Measurements from ENCODE around the gene KCNQ2.
"Not testable (repeated sequence)": the region's sequence is repeated elsewhere in the genome, so short reads cannot be mapped to it uniquely, and the experiment has no call there.

The KCNQ2 gene

DNA sequence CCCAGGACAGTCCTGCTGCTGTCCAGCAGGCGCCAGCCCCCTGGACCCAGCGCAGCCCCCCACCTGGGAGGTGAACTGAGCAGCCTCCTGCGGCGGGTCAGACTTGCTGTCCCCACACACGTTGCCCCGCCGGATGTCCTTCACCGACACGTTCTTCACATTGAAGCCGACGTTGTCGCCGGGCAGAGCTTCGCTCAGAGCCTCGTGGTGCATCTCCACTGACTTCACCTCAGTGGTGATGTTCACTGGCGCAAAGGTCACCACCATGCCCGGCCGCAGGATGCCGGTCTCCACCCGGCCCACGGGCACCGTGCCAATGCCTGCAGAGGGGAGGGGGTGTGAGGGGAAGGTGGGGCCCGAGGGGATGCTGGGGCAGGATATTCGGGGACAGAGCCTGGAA is 18.0 kb upstream of the KCNQ2 start:
- no peak for DNase-seq (ENCODE audit: low spot score)

- DNase-seq (ENCODE audit: low spot score), result no peak
These were observed 16.1 kb upstream of the KCNQ2 start for GRCh38 chr20:63488315-63489251.

- no peak for DNase-seq (ENCODE audit: low spot score)
These were observed 15.4 kb upstream of the KCNQ2 start for GRCh38 chr20:63487781-63488241.

DNA sequence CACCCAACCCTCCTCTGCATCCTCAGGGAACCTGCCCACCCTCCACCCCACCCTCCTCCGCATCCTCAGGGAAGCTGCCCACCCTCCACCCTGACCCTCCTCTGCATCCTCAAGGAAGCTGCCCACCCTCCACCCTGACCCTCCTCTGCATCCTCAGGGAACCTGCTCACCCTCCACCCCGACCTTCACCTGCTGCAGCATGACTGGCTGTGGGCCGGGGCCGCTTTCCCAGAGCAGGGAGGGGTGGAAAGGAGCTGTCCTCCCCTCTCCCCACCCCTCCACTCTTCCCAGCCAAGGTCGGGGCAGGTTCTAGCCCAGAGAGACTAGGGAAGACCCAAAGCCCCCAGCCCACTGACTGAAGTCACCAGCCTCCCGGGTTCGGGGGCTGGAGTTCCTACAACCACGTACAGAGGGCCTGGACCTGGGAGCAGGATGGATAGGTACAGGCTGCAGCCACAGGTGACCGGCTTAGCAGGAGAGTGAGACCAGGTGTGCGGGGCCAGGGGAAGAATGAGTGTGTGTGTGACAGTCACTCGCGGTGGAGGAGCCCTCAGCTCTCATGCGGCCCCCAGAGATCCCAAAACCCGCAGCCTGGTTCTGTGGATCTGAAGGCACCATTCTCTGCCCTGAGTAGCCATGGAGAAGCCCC is 14.8 kb upstream of the KCNQ2 start:
- DNase-seq (ENCODE audit: low spot score), result no peak

GRCh38 chr20:63486300-63486855 is 13.9 kb upstream of the KCNQ2 start:
- no peak for DNase-seq (ENCODE audit: low spot score)

GRCh38 chr20:63484651-63485403 is 12.4 kb upstream of the KCNQ2 start:
- no peak for DNase-seq (ENCODE audit: low spot score)

DNA sequence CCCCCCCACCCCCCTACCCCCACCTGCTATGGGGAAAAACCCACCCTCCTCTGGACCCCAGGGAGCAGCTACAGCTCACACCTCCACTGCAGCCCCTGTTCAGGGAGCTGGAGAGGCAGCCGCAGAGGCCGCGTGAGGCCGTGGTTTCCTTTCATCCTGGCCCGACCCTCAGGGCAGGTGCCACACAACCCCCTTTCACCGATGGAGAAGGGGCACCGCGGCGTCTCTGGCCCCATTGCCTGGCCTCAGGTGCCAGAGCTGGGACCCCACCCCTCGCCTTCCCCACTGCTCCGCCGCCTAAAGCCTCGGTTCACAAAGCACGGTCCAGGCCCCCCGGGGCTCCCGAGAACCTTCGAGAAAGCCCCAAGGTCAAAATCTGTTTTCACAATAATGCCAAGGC is 11.8 kb upstream of the KCNQ2 start:
- no peak for DNase-seq (ENCODE audit: low spot score)

DNA sequence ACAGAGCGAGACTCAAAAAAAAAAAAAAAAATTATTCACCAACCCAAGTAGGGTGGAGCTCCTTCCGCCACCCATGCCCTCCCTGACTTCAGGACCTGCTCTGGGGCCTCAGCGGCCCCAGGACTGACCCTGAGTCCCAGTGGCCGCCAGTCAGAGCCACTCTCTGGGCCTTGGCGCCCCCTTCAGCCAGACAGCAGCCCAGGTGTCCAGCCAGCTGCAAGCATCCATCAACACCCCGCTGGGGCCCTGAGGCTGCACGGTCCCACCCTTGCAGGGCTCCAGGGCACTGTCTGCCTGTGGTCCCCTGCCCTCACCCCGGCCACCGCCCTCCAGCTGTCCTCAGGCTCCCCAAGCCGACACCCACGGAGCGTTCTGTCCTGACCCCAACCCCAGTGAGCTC is 11.4 kb upstream of the KCNQ2 start:
- DNase-seq (ENCODE audit: low spot score), result no peak

DNA sequence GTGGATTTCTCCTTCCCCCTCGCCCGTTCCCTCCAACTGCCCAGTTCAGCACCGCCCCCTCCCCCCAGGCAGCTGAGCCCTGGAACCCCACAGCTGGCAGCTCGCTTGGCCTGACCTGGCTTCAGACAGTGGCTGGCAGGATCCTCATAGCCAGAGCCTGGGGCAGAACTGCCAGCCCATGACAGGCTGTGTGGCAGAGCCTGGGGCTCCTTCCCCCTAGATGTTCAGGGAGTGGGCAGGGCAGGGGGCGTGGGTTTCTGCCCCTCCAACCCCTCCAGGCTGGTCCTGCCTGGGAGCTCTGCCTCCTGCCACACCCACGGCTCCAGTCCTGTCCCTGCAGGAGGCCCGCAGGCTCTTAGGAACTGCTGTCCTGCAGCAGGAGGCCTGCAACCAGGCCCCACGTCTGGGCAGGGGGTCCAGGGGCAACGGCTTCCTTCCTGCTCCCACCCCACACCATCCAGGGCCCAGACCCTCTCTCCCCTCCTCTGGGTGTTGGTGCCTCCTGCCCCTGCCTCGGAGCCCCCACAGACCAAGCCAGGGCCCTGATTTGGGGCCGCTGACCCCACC is 9.6 kb upstream of the KCNQ2 start:
- DNase-seq (ENCODE audit: low spot score), result no peak

GRCh38 chr20:63481503-63481902 is 9.0 kb upstream of the KCNQ2 start:
- DNase-seq (ENCODE audit: low spot score), result no peak

GRCh38 chr20:63479695-63480419 is 7.4 kb upstream of the KCNQ2 start:
- DNase-seq (ENCODE audit: low spot score), result not testable (repeated sequence)

DNA sequence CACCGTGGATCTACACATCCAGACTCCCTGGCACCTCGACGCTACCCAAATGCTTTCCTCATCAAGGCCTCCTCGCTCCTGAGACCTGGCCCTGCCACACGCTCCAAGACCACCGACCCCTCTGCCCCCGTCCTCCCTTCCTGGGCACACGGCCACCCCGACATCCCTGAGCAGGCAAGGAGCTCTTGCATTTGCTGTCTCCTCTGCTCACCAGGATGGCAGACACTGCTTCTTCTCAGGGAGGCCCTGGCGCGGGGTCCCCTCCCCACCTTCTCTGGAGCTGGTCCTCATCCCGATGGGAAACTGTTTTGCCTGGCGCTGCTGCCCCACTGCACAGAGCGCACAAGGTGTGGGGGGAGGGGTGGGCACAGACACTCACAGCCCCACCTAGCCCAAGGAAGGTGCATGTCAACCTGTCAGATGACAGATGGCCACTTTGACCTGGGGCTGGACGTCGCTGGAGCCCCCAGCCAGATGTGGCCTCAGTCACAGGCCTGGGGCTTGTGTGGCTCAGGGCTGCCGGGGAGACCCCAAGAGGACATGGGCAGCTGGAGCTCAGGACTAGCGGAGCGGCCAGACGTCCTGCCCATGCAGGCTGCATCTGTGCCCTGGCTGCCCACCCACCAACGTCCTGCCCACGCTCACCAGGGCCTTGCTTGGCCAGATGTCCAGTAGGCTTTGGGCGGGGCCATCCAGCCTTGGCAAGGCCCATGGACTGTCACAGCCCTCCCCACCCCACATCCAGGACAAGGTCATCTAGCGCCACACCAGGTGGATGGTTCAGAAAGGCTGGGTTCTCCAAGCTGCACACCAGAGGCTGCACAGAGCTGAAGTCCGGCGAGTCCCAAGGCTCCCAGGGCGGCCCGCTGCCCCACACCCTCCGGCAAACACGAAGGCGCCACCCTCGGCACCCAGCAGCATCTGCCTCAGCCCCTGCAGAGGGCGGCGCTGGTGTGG is 6.2 kb upstream of the KCNQ2 start:
- no peak for DNase-seq (ENCODE audit: low spot score)

DNA sequence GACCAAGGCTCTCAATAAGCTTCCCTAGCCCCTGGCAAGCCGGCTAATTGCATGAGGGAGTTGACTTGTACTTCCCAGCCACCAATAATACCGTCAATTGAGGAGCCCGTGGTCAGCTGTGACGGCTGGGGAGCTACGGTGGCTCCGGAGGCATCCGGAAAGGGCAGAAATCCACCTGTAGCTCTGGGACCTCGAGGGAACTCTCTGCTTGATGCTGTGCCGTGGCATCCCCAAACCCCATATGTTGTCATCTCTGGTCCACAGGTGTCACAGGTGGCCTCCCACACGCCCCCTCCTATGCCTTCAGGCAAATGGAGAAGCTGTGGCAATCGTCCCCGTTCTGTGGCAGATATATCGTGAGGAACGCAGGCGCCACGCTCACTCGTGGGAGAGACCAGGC is 5.5 kb upstream of the KCNQ2 start:
- DNase-seq (ENCODE audit: low spot score), result no peak

GRCh38 chr20:63477061-63477616 is 4.7 kb upstream of the KCNQ2 start:
- no peak for DNase-seq (ENCODE audit: low spot score)

GRCh38 chr20:63475209-63475608 is 2.8 kb upstream of the KCNQ2 start:
- no peak for DNase-seq (ENCODE audit: low spot score)

DNA sequence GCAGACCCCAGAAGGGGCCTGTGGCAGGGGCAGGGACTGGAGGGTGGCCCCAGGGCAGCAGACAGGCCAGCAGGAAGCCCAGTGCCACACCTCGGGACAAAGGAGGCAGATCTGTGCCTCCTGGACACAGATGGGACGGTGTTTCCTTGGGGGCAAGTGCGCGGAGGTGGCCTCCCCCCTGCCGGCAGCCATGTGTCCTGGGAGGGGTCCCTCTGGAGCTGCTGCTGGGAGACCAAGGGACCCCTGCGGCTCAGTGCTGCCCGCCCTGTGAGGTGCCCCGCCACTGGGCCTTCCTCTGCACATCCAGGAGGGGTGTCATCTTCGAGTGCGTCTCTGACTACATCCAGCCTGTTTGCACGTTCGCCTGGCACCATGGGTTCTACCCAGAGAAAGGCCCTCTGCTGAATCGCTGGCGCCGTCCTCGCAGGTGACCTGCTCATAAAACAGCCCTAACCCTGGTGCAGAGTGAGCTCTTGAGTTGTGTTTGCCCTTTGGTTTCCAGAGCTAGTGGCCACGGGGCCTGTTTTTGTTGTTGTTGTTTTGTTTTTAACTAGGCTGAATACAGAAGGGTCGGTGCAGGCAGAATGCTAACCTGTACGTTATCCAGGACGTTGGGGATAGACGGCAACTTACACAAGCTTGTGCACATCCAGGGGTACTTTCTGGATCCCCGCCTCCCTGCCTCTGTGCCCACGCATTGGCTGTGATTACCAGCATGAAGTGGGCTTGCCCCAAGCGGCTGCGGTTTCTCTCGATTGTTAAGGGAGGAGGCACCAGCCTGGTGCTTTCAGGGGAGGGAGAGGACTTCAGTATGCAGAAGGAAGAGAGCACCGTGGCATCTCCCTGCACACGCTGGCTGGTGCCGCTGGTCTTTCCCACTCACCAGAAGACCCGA is 1.3 kb upstream of the KCNQ2 start:
- no peak for DNase-seq (ENCODE audit: low spot score)

DNA sequence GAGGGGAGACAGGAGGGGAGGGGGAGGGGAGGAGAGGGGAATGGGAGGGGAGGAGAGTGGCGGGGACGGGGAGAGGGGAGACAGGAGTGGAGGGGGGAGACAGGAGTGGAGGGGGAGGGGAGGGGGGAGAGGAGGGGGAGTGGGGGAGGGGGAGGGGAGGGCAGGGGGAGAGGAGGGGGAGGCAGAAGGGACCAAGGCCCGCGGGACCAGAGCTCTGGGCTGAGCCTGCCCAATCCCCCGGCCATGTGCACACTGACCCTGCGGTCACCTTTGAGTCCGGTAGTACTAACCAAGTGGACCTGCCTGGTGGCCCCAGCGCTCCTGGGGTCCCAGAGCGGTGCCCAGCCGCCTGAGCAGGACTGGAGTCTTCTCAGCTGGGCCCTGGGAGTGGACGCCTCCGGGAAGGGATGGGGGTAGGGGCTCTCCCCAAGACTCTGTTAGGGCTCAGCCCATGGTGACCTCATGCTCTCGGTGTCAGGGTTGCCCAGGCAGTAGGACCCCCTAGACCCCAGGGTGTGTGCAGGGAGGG is 471 bp upstream of the KCNQ2 start:
- no peak for DNase-seq (ENCODE audit: low spot score)

GRCh38 chr20:63471717-63471980 is 806 bp downstream of the KCNQ2 start:
- no peak for DNase-seq (ENCODE audit: low spot score)
